H9 (cell line): ENCODE results near the gene CYSLTR2. TPM values are rescaled to one million over a fixed set of nuclear protein-coding genes. Genes with fewer than 3 reads are reported as not detected.

Experiments
- DNase-seq: peaks from one replicate; pipeline ENCODE4 v3.0.0-alpha.2; 2017
- H2AFZ ChIP-seq: one replicate; pipeline ENCODE4 v1.6.1; 2013; ENCODE audit warnings: mild to moderate bottlenecking, low read length, control low read depth, moderate library complexity
- H2AK5ac ChIP-seq: 2 replicates; pipeline ENCODE4 v1.6.1; 2013; ENCODE audit warnings: low read length, control low read depth, mixed read lengths; ENCODE audit not compliant: insufficient read length
- H2BK120ac ChIP-seq: one replicate; pipeline ENCODE4 v1.6.1; 2013; ENCODE audit warnings: low read depth, mild to moderate bottlenecking, low read length, control low read depth, inconsistent platforms; ENCODE audit not compliant: poor library complexity, severe bottlenecking
- H2BK12ac ChIP-seq: 2 replicates; pipeline ENCODE4 v1.6.1; 2013; ENCODE audit warnings: low read length, control low read depth, mixed read lengths, low read depth; ENCODE audit not compliant: insufficient read length
- H2BK15ac ChIP-seq: 2 replicates; pipeline ENCODE4 v1.6.1; 2013; ENCODE audit warnings: low read depth, low read length, control low read depth
- H2BK20ac ChIP-seq: one replicate; pipeline ENCODE4 v1.6.1; 2013; ENCODE audit warnings: low read depth, mild to moderate bottlenecking, low read length, control low read depth, inconsistent platforms; ENCODE audit not compliant: poor library complexity, severe bottlenecking
- H2BK5ac ChIP-seq: 2 replicates; pipeline ENCODE4 v1.6.1; 2013; ENCODE audit warnings: low read length, control low read depth, mixed read lengths; ENCODE audit not compliant: insufficient read length
- H3K14ac ChIP-seq: 2 replicates; pipeline ENCODE4 v1.6.1; 2013; ENCODE audit warnings: low read length, control low read depth; ENCODE audit not compliant: insufficient read depth
- H3K18ac ChIP-seq: 2 replicates; pipeline ENCODE4 v1.6.1; 2013; ENCODE audit warnings: low read depth, mild to moderate bottlenecking, mixed read lengths, low read length, control low read depth; ENCODE audit not compliant: insufficient read length
- H3K23ac ChIP-seq: 2 replicates; pipeline ENCODE4 v1.6.1; 2013; ENCODE audit warnings: low read length, control low read depth, mixed read lengths, low read depth; ENCODE audit not compliant: insufficient read length
- H3K23me2 ChIP-seq: 2 replicates; pipeline ENCODE4 v1.6.1; 2013; ENCODE audit warnings: low read depth, mild to moderate bottlenecking, mixed read lengths, low read length, control low read depth; ENCODE audit not compliant: insufficient read length, poor library complexity, severe bottlenecking
- H3K27ac ChIP-seq: 2 replicates; pipeline ENCODE4 v1.5.1; 2013; ENCODE audit warnings: low read length, control low read depth, mixed read lengths, low read depth; ENCODE audit not compliant: insufficient read length
- H3K27me3 ChIP-seq: 2 replicates; pipeline ENCODE4 v1.6.1; 2013; ENCODE audit warnings: low read length, control low read depth, inconsistent platforms; ENCODE audit not compliant: insufficient read depth
- H3K4ac ChIP-seq: 2 replicates; pipeline ENCODE4 v1.6.1; 2013; ENCODE audit warnings: low read depth, mild to moderate bottlenecking, control low read depth, inconsistent platforms, low read length, moderate library complexity
- H3K4me1 ChIP-seq: 2 replicates; pipeline ENCODE4 v1.6.1; 2013; ENCODE audit warnings: low read length, control low read depth, inconsistent platforms; ENCODE audit not compliant: insufficient read depth
- H3K4me2 ChIP-seq: 2 replicates; pipeline ENCODE4 v1.6.1; 2013; ENCODE audit warnings: low read length, control low read depth, mixed read lengths; ENCODE audit not compliant: insufficient read length, insufficient read depth
- H3K56ac ChIP-seq: 2 replicates; pipeline ENCODE4 v1.6.1; 2013; ENCODE audit warnings: low read depth, mild to moderate bottlenecking, mixed read lengths, low read length, control low read depth; ENCODE audit not compliant: insufficient read length
- H3K79me1 ChIP-seq: 2 replicates; pipeline ENCODE4 v1.6.1; 2013; ENCODE audit warnings: low read depth, mild to moderate bottlenecking, moderate library complexity, low read length, control low read depth, inconsistent platforms; ENCODE audit not compliant: insufficient read depth, poor library complexity, severe bottlenecking
- H3K79me2 ChIP-seq: 2 replicates; pipeline ENCODE4 v1.6.1; 2013; ENCODE audit warnings: low read length, control low read depth, inconsistent platforms; ENCODE audit not compliant: insufficient read depth
- H3K9ac ChIP-seq: 2 replicates; pipeline ENCODE4 v1.6.1; 2013; ENCODE audit warnings: low read length, control low read depth, mixed read lengths; ENCODE audit not compliant: insufficient read length; ENCODE audit errors: extremely low read depth
- H3K9me3 ChIP-seq: one replicate; pipeline ENCODE4 v1.6.1; 2013; ENCODE audit warnings: low read depth, low read length, inconsistent platforms; ENCODE audit not compliant: control insufficient read depth
- H3T11ph ChIP-seq: one replicate; pipeline ENCODE4 v1.6.1; 2013; ENCODE audit warnings: mild to moderate bottlenecking, low read length, control low read depth, inconsistent platforms
- H4K20me1 ChIP-seq: one replicate; pipeline ENCODE4 v1.6.1; 2013; ENCODE audit not compliant: control insufficient read depth, insufficient read length, insufficient read depth
- H4K5ac ChIP-seq: 2 replicates; pipeline ENCODE4 v1.6.1; 2013; ENCODE audit warnings: low read depth, mild to moderate bottlenecking, mixed read lengths, low read length, control low read depth; ENCODE audit not compliant: insufficient read length
- H4K8ac ChIP-seq: replicated peaks from 2 replicates; pipeline ENCODE4 v1.6.1; 2013; ENCODE audit warnings: low read length, control low read depth, mixed read lengths, low read depth; ENCODE audit not compliant: insufficient read length
- H4K91ac ChIP-seq: 2 replicates; pipeline ENCODE4 v1.6.1; 2013; ENCODE audit warnings: low read depth, mild to moderate bottlenecking, moderate library complexity, mixed read lengths, low read length, control low read depth; ENCODE audit not compliant: insufficient read length
- H3K27ac Mint-ChIP-seq, 3 experiments: 2 replicates in 2 of 3; 3 replicates in 1 of 3; pipeline ENCODE4 v1.8.0; 2020 to 2021; ENCODE audit warnings: mixed read lengths in 3 of 3, mild to moderate bottlenecking in 1 of 3, moderate library complexity in 1 of 3
- H3K27me3 Mint-ChIP-seq: 2 replicates; pipeline ENCODE4 v1.8.0; 2021; ENCODE audit warnings: low read depth, mild to moderate bottlenecking, moderate library complexity, mixed read lengths
- H3K36me3 Mint-ChIP-seq, 3 experiments: 2 replicates in 2 of 3; 3 replicates in 1 of 3; pipeline ENCODE4 v1.8.0; 2020 to 2021; ENCODE audit warnings: low read depth in 3 of 3, mixed read lengths in 3 of 3; ENCODE audit not compliant: insufficient read depth in 1 of 3
- H3K4me1 Mint-ChIP-seq, 2 experiments: 2 replicates each; pipeline ENCODE4 v1.8.0; 2020; ENCODE audit warnings: mixed read lengths in 2 of 2
- H3K4me3 Mint-ChIP-seq, 2 experiments: 2 replicates in 1 of 2; 3 replicates in 1 of 2; pipeline ENCODE4 v1.8.0; 2020 to 2021; ENCODE audit warnings: mild to moderate bottlenecking in 2 of 2, mixed read lengths in 2 of 2, moderate library complexity in 1 of 2
- H3K9me3 Mint-ChIP-seq, 2 experiments: 2 replicates in 1 of 2; 3 replicates in 1 of 2; pipeline ENCODE4 v1.8.0; 2020; ENCODE audit warnings: mild to moderate bottlenecking in 2 of 2, mixed read lengths in 2 of 2, moderate library complexity in 1 of 2
- WGBS: extraction: QIAGEN DNeasy Blood & Tissue Kit; methylation state at CpG from one replicate; pipeline ENCODE4 v1.1.7; 2013; ENCODE audit warnings: missing lambda C conversion rate, low lambda C conversion rate, mixed read lengths; ENCODE audit not compliant: insufficient read length; ENCODE audit errors: extremely low coverage; 5-methylcytosine and 5-hydroxymethylcytosine counted together
- total RNA-seq: library from RNA; stranded (reverse); gene quantifications from 2 replicates; pipeline ENCODE4 v1.2.1, GENCODE V29; 2021
- TF ChIP-seq, protein P1 (sequence below): fragments of 200-600 bp; sonication (generic); conservative IDR thresholded peaks from 3 replicates; pipeline ENCODE4 v1.8.0; 2021; ENCODE audit warnings: antibody characterized with exemption, mild to moderate bottlenecking

CYSLTR2 gene
- total RNA-seq, 1 experiment from 2014 or later: not detected

DNA sequence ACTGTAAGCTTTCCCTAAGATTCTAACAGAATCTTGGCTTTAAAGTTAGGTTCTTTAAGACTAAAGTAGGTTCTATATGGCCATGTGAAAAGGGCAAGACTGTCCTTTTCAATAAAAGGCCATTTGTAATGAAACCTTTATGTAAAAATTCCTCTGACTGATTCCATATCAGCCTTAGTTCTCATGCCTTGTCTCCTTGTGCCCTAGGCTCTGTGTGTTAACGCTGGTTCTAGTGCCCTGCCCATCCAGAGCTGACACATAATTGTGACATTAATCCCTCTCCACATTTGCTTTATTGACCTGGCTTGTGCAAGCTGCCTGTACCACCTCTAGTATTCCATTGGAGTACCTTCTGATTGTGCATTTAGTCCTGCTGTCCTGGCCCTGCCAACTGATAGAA is 28.2 kb downstream of the CYSLTR2 start:
- Histone ChIP-seq H2AK5ac (no peak overlapping the region), H2BK20ac (no peak overlapping the region), H2BK120ac (no peak overlapping the region), H3K9ac (no peak overlapping the region), H4K5ac (no peak overlapping the region), H3K9me3 (no peaks in the 10 kb centered on the region), H3K56ac (no peak overlapping the region), H3K23ac (no peak overlapping the region), H4K20me1 (no peaks in the 10 kb centered on the region), H3K18ac (no peak overlapping the region), H2BK5ac (no peak overlapping the region), H2BK12ac (no peak overlapping the region), H2BK15ac (no peak overlapping the region), H2AFZ (no peak overlapping the region), H3K27ac (no peak overlapping the region), H3K23me2 (no peaks in the 10 kb centered on the region), H3K4ac (no peak overlapping the region), H3K4me1 (no peaks in the 10 kb centered on the region), H4K91ac (no peak overlapping the region), H3T11ph (no peak overlapping the region), H4K8ac (no peak overlapping the region), H3K27me3 (no peaks in the 10 kb centered on the region), H3K79me2 (no peaks in the 10 kb centered on the region), H3K14ac (no peak overlapping the region), H3K4me2 (no peak overlapping the region), H3K79me1 (no peaks in the 10 kb centered on the region)
- no peaks in the 10 kb centered on the region; a peak in 1 of 5 replicates for H3K9me3 Mint-ChIP-seq
- WGBS: no CpG with 5 or more reads among the region's 1 CpG
- TF ChIP-seq, protein P1, sequence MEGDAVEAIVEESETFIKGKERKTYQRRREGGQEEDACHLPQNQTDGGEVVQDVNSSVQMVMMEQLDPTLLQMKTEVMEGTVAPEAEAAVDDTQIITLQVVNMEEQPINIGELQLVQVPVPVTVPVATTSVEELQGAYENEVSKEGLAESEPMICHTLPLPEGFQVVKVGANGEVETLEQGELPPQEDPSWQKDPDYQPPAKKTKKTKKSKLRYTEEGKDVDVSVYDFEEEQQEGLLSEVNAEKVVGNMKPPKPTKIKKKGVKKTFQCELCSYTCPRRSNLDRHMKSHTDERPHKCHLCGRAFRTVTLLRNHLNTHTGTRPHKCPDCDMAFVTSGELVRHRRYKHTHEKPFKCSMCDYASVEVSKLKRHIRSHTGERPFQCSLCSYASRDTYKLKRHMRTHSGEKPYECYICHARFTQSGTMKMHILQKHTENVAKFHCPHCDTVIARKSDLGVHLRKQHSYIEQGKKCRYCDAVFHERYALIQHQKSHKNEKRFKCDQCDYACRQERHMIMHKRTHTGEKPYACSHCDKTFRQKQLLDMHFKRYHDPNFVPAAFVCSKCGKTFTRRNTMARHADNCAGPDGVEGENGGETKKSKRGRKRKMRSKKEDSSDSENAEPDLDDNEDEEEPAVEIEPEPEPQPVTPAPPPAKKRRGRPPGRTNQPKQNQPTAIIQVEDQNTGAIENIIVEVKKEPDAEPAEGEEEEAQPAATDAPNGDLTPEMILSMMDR: no peak
- H3K4me3 Mint-ChIP-seq: no peak overlapping the region
- no peak overlapping the region for H3K27ac Mint-ChIP-seq
- H3K36me3 Mint-ChIP-seq: no peaks in the 10 kb centered on the region; a peak in 1 of 7 replicates
- H3K4me1 Mint-ChIP-seq: peaks cover 7% of the 10 kb centered on the region in 2 experiments
- H3K27me3 Mint-ChIP-seq: peaks cover 3% of the 10 kb centered on the region
- no peak for DNase-seq
